NCI-H748 treated with DMSO at 0.1 percent for 48 hours (cell line): ENCODE data around the gene MINDY3.
"Not testable (repeated sequence)": the region's sequence is repeated elsewhere in the genome, so short reads cannot be mapped to it uniquely, and the experiment has no call there.

Source experiments
- DNase-seq: peaks from one replicate; lab custom pipeline; 2025; lab: John Stamatoyannopoulos, UW

Gene MINDY3

DNA sequence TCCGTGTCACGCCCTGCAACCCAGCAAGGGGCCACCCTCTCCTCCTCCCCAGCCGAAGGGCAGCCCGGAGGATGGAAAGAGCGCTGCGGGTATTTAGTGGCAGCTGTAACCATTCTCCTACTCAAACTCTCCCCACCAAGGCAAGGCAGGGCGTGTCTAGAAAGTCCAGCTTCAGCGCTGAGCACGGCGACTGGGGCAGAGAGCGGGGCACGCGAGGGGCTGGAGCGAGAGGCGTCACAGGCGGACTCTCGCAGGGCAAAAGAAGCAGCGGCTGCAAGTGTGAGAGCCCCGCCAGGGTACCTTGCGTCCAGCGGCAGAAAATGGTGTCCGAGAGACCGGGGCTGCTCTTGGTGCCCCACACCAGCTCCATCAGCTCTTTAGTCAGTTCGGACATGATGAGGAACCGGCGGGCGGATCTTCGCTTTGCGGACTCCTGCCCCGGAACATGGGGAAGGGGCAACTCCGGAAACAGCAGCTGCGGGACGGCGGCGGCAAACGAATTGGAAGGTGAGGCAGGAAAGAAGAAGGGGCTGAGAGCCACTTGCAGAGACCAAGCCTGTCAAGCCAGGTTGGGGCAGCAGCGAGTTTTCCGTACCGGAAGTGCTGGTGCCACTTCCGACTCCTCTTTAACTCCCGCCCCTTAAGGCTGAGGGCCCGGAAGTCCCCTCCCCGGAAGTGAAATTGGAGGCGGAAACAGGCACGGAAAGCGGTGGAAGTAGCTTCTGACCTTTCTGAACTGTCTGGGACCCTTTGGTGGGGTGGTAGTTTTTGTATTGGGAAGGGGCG, at the start of gene MINDY3:
TSS of gene MINDY3 (minus strand) at position 602 of the 786 bp plus-strand sequence. CDS start at position 394, 208 bp downstream.
- DNase-seq, result peak; percentile 37

GRCh38 chr10:15901889-15902288, 41.6 kb upstream of the MINDY3 start:
- peak; percentile 2 for DNase-seq

DNA sequence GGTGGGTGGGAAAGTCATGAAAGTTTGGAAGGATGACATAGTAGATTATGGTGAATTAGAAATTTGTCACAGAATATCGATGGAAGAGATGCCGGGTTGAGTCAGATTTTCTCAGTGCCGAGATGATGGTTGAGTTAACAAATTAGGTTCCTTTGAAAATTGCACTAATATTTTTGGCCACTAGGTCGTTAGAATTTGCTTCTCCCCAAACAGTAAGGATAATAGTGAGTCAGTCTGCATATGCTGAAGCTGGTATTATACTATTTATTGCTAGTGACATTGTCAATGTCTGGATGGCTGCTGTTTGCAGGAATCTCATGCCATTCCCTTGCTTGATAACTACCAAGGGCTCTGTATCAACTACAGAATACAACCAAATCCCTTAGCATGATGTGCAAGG, 37.7 kb upstream of the MINDY3 start:
- DNase-seq, result no peak

- no peak for DNase-seq
Observed at GRCh38 chr10:15897287-15897686, 37.0 kb upstream of the MINDY3 start.

DNA sequence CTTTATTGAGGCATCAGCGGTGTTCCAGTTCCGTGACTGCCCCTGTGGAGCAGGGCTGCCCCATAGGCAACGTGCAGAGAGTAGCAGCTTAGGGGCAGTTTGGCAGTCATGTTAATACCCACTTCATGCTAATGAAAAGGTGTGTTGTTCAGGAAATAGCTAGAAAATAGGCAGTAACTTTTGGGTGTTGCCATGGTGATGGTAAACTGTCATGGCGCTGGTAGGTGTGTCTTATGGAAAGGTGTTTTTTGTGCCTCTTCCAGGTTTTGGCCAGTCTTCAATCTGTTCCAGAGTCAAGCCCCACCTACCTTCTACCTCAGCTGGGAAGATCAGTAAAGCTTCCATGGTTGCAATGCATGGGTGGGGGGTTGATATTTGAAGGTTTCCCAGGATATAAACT, 36.3 kb upstream of the MINDY3 start:
- DNase-seq, result no peak

GRCh38 chr10:15884447-15884846, 24.1 kb upstream of the MINDY3 start:
- no peak for DNase-seq

- DNase-seq, result no peak
Observed at GRCh38 chr10:15881542-15881941, 21.2 kb upstream of the MINDY3 start.

DNA sequence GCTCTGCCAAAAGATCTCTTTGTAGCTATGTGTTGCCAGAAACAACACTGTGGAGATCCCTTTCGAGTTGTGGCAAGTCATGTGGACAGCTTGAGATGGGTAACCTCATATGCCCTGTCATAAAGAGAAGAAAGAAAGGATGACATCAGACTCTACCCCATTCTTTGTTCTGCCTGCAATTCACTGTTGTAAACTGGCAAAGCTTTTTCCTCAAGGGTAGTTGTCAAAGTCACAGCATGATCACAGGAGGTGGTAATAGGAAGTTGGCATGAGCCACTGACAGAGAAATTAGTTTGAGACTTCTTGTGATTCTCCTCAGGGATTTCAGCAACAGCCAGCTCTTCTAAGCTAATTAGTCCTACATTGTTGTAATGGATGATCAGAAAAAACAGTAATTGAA, 19.4 kb upstream of the MINDY3 start:
- peak; percentile 62 for DNase-seq

GRCh38 chr10:15879058-15879457, 18.8 kb upstream of the MINDY3 start:
- peak; percentile 40 for DNase-seq

DNA sequence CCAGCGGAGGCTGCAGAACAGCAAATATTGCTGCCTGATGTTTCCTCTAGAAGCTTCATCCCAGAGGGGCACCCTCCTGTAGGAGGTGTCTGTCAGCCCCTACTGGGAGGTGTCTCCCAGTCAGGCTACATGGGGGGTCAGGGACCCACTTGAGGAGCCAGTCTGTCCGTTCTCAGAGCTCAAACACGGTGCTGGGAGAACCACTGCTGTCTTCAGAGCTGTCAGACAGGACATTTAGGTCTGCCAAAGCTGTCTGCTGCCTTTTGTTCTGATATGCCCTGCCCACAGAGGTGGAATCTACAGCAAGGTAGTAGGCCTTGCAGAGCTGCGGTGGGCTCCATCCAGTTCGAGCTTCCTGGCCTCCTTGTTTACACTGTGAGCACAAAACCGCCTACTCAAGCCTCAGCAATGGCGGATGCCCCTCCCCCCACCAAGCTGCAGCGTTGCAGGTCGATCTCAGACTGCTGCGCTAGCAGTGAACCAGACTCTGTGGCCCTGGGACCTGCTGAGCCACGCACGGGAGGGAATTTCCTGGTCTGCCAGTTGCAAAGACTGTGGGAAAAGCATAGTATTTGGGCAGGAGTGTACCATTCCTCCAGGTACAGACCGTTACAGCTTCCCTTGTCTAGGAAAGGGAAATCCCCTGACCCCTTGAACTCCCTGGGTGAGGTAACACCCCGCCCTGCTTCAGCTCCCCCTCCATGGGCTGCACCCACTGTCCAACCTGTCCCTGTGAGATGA, 17.7 kb upstream of the MINDY3 start:
- DNase-seq, result no peak

DNA sequence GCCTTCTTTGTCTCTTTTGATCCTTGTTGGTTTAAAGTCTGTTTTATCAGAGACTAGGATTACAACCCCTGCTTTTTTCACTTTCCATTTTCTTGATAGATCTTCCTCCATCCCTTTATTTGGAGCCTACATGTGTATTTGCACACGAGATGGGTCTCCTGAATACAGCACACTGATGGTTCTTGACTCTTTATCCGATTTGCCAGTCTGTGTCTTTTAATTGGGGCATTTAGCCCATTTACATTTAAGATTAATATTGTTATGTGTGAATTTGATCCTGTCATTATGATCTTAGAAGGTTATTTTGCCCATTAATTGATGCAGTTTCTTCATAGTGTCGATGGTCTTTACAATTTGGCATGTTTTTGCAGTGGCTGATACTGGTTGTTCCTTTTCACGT, 16.0 kb upstream of the MINDY3 start:
- not testable (repeated sequence) for DNase-seq

- not testable (repeated sequence) for DNase-seq
Observed at GRCh38 chr10:15872645-15873044, 12.3 kb upstream of the MINDY3 start.

DNA sequence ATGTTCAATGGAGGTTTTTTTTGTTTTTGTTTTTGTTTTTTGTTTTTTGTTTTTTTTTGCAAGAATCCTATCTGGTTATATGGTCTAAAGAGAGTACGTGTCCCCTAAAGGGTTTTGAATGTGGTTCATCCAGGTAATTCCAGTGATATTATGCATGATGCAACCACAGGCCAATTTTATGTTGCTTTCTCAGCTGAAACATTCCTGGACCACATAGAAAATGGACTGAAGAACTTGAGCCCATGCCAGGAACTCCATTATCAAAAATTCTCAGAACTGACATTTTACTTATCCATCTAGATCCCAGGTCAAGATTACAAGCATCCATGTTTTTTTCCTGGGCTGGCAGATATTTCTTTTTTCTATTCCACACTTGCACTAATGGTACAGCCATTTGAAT, 11.5 kb upstream of the MINDY3 start:
- DNase-seq, result no peak

DNA sequence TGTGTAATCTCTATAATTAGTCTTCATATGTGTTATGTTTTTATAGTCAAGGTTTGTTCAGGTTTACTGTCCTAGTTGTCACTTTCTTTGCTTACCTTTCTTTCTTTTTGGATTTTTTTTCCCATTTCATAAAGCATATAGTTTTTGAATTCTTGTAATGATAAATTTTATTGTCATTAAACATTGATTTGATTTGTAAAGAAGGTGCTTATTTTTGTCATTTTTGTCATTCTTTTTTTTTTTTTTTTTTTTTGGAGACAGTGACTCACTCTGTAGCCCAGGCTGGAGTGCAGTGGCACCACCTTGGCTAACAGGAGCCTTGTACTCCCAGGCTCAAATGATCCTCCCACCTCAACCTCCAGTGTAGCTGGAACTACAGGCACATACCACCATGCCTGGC, 9.6 kb upstream of the MINDY3 start:
- DNase-seq, result no peak

DNA sequence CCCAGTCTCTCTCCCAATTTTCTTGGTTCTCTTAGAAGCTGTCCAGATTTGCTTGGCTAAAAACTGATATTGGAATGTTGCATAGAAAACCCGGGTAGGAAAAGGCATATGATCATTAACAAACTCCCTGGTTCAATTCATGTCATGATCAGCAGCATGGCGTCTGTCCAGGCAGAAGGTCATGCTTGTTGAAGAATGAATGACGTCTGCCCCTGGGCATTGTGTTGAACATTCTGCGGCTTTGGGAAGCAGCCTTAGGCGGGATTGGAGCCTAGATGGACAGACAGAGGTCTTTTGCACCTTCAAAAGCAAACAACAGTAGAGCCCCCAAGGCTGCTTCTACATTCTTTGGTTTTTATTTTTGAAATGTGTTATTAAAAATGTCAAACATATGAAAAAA, 7.7 kb upstream of the MINDY3 start:
- DNase-seq, result no peak

- no peak for DNase-seq
Observed at GRCh38 chr10:15865304-15865703, 5.0 kb upstream of the MINDY3 start.

GRCh38 chr10:15864419-15864818, 4.1 kb upstream of the MINDY3 start:
- no peak for DNase-seq

DNA sequence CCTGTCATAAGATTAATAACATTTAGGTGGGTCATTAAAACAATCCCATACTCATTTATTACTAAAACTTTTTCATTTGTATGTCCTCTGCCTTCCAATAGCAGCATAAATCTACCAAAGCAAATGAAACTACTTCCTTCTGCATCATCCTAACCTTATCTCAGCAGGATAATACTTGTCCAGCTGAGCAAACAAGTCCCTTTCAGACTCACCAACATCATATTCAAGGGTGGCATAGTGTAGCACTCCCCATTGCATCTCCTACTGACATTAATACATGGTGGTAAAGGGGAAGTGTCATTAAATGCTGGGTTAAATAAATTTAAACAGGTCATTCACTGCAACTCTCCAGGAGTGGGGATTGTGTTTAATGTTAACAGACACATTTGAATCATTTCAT, 3.4 kb upstream of the MINDY3 start:
- peak; percentile 84 for DNase-seq

- no peak for DNase-seq
Observed at GRCh38 chr10:15863323-15863722, 3.0 kb upstream of the MINDY3 start.

DNA sequence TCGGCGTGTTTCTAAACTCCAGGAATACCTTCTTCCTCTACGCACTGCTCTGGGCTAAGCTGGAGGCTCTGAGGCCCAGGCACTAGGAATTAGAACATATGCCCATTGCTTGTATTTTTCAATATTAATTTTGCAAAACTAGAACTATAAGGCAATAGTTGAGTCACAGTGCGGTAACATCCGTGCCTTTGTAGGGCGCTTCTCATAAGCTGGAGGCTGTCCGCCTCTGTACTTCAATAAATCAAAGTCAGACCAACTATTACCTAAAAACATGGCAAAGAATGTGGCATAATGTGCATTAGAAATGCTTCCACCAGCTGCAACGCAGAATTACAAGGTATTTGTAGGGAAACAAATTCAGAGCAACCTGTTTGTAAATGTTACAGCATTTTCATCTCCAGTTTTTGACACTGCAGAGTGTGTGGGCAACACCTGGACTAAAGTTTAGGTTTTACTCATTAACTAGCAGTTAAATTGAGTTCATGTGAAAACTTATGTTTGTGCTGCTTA, 440 bp upstream of the MINDY3 start:
- no peak for DNase-seq

DNA sequence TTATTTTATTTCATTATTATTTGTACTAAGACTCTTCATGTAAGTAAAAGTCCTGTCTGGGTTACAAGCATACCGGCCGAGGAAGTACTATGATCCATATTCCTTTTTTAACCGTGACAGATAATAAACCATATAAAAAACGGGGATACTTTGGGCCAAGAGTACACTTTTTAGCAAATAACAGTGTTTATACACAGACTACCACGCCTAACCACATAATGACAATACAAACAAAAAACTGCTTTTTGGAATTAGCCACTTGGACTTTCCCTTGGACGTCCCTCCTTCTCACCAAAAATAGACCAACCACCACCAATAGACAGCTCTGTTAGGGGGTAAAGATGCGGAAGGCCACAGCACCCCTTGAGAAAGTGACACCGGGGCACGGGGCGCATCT, 800 bp downstream of the MINDY3 start:
- DNase-seq, result no peak

- DNase-seq, result no peak
Observed at GRCh38 chr10:15858861-15859281, 1.4 kb downstream of the MINDY3 start.

GRCh38 chr10:15857107-15857575, 3.2 kb downstream of the MINDY3 start:
- DNase-seq, result no peak
